ENCODE measurements around the gene MBOAT1. TPM values are rescaled to one million over a fixed set of nuclear protein-coding genes. Genes with fewer than 3 reads are reported as not detected.

MBOAT1 gene
- total RNA-seq, 1 donor from 2014 or later, result 6.4 TPM

DNA sequence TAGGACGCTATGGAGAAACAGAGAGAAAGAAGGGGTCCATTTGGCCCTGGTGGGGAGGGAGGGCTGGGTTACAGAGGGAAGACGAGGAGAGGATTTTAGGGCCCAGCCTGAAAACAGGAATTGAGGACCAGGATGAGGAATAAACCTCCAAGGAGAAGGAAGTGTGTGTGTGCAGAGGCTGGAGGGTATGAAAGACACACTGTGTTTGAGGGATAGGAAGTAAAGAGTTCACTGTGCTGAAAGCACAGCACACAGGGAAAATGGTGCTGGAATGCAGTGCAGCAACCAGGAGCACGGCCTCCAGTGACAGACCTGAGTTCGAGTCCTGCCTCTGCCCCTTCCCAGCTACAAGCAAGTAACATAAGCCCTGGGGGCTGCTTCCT, 7.8 kb downstream of the MBOAT1 start:
- Mint-ChIP-seq H3K36me3 (ENCODE audit: low read depth, unreplicated experiment) (no peaks in the 10 kb centered on the region), H3K9me3 (ENCODE audit: unreplicated experiment) (peaks cover 3% of the 10 kb centered on the region), H3K27me3 (ENCODE audit: low read depth, unreplicated experiment) (no peaks in the 10 kb centered on the region), H3K4me1 (ENCODE audit: low read depth, unreplicated experiment) (peaks cover 12% of the 10 kb centered on the region), H3K4me3 (ENCODE audit: unreplicated experiment) (no peak overlapping the region), H3K27ac (ENCODE audit: unreplicated experiment) (no peak overlapping the region)
- no peak overlapping the region for H2AFZ ChIP-seq (ENCODE audit: low read depth, low read length)
- DNase-seq (ENCODE audit: low read depth), result no peak
- no peaks in the 10 kb centered on the region for H3K27me3 ChIP-seq (ENCODE audit: insufficient read depth, low read length)
- H3K79me2 ChIP-seq (ENCODE audit: insufficient read depth, low read length), result no peaks in the 10 kb centered on the region
- no peaks in the 10 kb centered on the region for H3K4me1 ChIP-seq (ENCODE audit: insufficient read depth, low read length)
- no peak overlapping the region for H3K27ac ChIP-seq (ENCODE audit: low read depth, low read length)
- no peaks in the 10 kb centered on the region for H3K36me3 ChIP-seq (ENCODE audit: insufficient read depth, low read length)
- H4K20me1 ChIP-seq (ENCODE audit: insufficient read depth, low read length), result no peaks in the 10 kb centered on the region
- TF ChIP-seq, protein P1, sequence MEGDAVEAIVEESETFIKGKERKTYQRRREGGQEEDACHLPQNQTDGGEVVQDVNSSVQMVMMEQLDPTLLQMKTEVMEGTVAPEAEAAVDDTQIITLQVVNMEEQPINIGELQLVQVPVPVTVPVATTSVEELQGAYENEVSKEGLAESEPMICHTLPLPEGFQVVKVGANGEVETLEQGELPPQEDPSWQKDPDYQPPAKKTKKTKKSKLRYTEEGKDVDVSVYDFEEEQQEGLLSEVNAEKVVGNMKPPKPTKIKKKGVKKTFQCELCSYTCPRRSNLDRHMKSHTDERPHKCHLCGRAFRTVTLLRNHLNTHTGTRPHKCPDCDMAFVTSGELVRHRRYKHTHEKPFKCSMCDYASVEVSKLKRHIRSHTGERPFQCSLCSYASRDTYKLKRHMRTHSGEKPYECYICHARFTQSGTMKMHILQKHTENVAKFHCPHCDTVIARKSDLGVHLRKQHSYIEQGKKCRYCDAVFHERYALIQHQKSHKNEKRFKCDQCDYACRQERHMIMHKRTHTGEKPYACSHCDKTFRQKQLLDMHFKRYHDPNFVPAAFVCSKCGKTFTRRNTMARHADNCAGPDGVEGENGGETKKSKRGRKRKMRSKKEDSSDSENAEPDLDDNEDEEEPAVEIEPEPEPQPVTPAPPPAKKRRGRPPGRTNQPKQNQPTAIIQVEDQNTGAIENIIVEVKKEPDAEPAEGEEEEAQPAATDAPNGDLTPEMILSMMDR (IDR thresholded peaks at IDR 0.05; ENCODE audit: insufficient read depth, low read depth, low read length), result no peak
- no peak for TF ChIP-seq EZH2 (IDR thresholded peaks at IDR 0.05; ENCODE audit: insufficient read depth, low read length)
- FAIRE-seq, result no peak
- H3K4me2 ChIP-seq (ENCODE audit: low read length), result no peak overlapping the region
- no peak overlapping the region for H3K9ac ChIP-seq (ENCODE audit: low read length)
- no peaks in the 10 kb centered on the region for H3K9me3 ChIP-seq (ENCODE audit: insufficient read depth, low read depth, low read length)
- no peak overlapping the region for H3K4me3 ChIP-seq (ENCODE audit: insufficient read depth, low read depth, low read length)

DNA sequence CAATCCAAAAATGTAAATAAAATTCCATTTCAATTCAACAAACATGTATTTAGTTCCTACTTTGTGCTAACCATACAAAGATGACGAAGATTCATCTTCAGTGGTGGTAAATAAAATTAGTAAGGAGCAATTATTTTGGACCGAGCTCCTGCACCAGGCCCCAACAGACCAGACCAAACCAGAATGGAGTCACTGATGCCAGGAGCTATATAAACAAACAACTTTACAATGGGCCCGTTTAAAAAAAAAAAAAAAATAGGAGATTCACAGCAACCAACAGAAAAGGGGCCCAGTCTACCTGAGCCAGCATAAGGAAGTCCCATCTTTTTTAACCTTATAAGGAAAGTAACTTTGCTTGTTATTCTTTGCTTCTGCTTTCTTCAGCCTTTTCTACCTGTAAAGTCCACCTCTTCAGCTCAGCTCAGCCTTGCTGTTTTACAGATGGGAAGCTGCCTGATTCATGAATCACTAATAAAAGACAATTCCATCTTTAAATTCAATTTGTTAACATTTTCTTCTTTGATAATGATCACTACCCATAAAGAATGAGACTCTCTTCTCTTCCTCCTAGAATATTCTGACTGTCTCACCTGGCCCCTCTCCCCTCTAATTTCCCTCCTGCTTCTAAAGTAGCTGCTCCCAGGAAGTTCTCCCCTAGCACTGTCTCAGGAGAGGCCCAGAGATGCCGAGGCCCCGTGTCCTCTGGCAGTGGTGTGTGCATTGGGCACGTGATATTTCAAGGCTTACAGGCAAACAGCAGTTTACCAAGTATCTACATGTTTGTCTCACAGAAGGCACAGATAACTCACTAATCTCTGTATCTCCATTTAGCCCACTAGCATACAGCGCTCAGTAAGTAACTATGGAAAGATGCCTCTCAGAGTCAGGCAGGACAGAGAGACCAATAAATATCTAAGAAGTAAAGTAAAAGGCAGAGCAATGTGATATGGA, 8.4 kb downstream of the MBOAT1 start:
- Mint-ChIP-seq H3K36me3 (ENCODE audit: low read depth, unreplicated experiment) (no peaks in the 10 kb centered on the region), H3K9me3 (ENCODE audit: unreplicated experiment) (peaks cover 3% of the 10 kb centered on the region), H3K4me1 (ENCODE audit: low read depth, unreplicated experiment) (peaks cover 12% of the 10 kb centered on the region), H3K27ac (ENCODE audit: unreplicated experiment) (peak overlapping the region; percentile 9), H3K4me3 (ENCODE audit: unreplicated experiment) (no peak overlapping the region), H3K27me3 (ENCODE audit: low read depth, unreplicated experiment) (no peaks in the 10 kb centered on the region)
- H3K4me1 ChIP-seq (ENCODE audit: insufficient read depth, low read length), result no peaks in the 10 kb centered on the region
- no peak overlapping the region for H2AFZ ChIP-seq (ENCODE audit: low read depth, low read length)
- no peaks in the 10 kb centered on the region for H3K27me3 ChIP-seq (ENCODE audit: insufficient read depth, low read length)
- no peak overlapping the region for H3K4me3 ChIP-seq (ENCODE audit: insufficient read depth, low read depth, low read length)
- no peaks in the 10 kb centered on the region for H3K79me2 ChIP-seq (ENCODE audit: insufficient read depth, low read length)
- H4K20me1 ChIP-seq (ENCODE audit: insufficient read depth, low read length), result no peaks in the 10 kb centered on the region
- H3K27ac ChIP-seq (ENCODE audit: low read depth, low read length), result no peak overlapping the region
- TF ChIP-seq, protein P1 (IDR thresholded peaks at IDR 0.05; ENCODE audit: insufficient read depth, low read depth, low read length), result no peak
- no peak for TF ChIP-seq EZH2 (IDR thresholded peaks at IDR 0.05; ENCODE audit: insufficient read depth, low read length)
- no peaks in the 10 kb centered on the region for H3K36me3 ChIP-seq (ENCODE audit: insufficient read depth, low read length)
- H3K9ac ChIP-seq (ENCODE audit: low read length), result no peak overlapping the region
- no peak for DNase-seq (ENCODE audit: low read depth)
- H3K4me2 ChIP-seq (ENCODE audit: low read length), result no peak overlapping the region
- no peaks in the 10 kb centered on the region for H3K9me3 ChIP-seq (ENCODE audit: insufficient read depth, low read depth, low read length)
- no peak for FAIRE-seq

Measured in astrocyte (in vitro differentiated cells and primary cell).